Esophagus squamous epithelium (tissue), 5 donors: ENCODE measurements around the gene MPST. TPM values are rescaled to one million over a fixed set of nuclear protein-coding genes. Genes with fewer than 3 reads are reported as not detected.

Source experiments
- DNase-seq: peaks from one replicate; lab custom pipeline; 2025; lab: John Stamatoyannopoulos, UW
- H3K27ac ChIP-seq, 4 donors: fragments of 200-600 bp; sonication (generic); one replicate each; pipeline ENCODE4 v1.5.1; 2016 to 2019; ENCODE audit warnings: mild to moderate bottlenecking in 1 of 4
- H3K27me3 ChIP-seq, 4 donors: fragments of 200-600 bp; sonication (generic); 1 replicate in 3 of 4; 2 replicates in 1 of 4; pipeline versions ENCODE4 v1.5.1 to v1.6.0; 2017 to 2021; ENCODE audit warnings: antibody characterized with exemption in 1 of 4
- H3K36me3 ChIP-seq, 3 donors: fragments of 200-600 bp; sonication (generic); one replicate each; pipeline ENCODE4 v1.5.1; 2016 to 2019
- H3K4me1 ChIP-seq, 3 donors: fragments of 200-600 bp; sonication (generic); one replicate each; pipeline ENCODE4 v1.5.1; 2017 to 2019
- H3K4me3 ChIP-seq, 4 donors: fragments of 200-600 bp; sonication (generic); 1 replicate in 3 of 4; 2 replicates in 1 of 4; pipeline ENCODE4 v1.5.1; 2016 to 2019; ENCODE audit warnings: mild to moderate bottlenecking in 2 of 4, moderate library complexity in 1 of 4
- H3K9me3 ChIP-seq, 3 donors: fragments of 200-600 bp; sonication (generic); one replicate each; pipeline ENCODE4 v1.5.1; 2016 to 2019
- POLR2A ChIP-seq, 4 donors: fragments of 450-650 bp; IDR thresholded peaks; one replicate each; pipeline ENCODE4 v1.6.1; 2017; ENCODE audit warnings: antibody characterized with exemption in 4 of 4, mild to moderate bottlenecking in 4 of 4, moderate library complexity in 3 of 4
- WGBS, 2 donors: methylation state at CpG; one replicate each; pipeline ENCODE4 v1.1.5; 2018; 5-methylcytosine and 5-hydroxymethylcytosine counted together
- intact Hi-C: fragments of 100-400 bp; cut with DNase I; formaldehyde crosslinking; loops from one replicate; pipeline ENCODE4 v1.15.0; 2022
- total RNA-seq, 4 donors: library from RNA; depleted of rRNA; stranded (reverse); fragments of >200 nt; gene quantifications; one replicate each; pipeline ENCODE4 v1.1.0, GENCODE V29; 2016
- TF ChIP-seq, protein P1 (sequence below), 6 experiments: fragments of 450-650 bp in 4 of 6; fragments of 200-600 bp in 2 of 6; sonication (generic) in 2 of 6; IDR thresholded peaks; one replicate each; pipeline ENCODE4 v1.5.1; 2016 to 2019; ENCODE audit warnings: antibody characterized with exemption in 6 of 6, mild to moderate bottlenecking in 4 of 6, moderate library complexity in 4 of 6
- donor health status: DM: yes; HTN: yes; CAD: no.

The MPST gene
- total RNA-seq, 4 donors from 2014 or later, result 88.4 to 160 (median 132) TPM

DNA sequence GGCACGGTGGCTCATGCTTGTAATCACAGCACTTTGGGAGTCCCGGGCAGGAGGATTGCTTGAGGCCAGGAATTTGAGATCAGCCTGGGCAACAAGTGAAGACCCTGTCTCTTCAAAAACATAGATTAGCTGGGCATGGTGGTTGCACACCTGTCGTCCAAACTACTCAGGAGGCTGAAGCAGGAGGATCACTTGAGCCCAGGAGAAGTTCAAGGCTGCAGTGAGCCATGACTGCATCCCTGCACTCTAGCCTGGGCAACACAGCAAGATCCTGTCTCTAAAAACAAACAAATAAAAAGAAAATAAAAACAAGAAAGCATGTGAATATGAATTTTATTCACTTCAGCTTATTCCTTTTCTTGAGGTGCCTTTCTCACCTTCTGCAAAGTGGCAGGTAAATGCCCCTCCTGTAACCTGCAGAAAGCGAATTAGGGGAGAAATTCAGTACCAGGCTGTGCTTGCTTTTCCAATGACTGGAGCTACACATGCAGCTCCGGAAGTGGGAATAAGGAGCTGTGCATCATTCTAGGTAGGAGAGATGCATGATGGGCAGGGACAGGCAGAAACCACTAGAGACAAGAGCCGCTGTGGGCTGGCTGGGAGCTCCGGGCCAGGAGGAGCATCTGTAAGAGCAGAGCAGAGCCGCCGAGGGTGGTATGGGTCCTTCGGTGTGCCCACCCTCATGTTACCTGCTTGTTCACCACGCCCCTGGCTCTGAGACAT, 17.3 kb downstream of the MPST start:
- intact Hi-C loops, result no loop called here
- TF ChIP-seq, protein P1, sequence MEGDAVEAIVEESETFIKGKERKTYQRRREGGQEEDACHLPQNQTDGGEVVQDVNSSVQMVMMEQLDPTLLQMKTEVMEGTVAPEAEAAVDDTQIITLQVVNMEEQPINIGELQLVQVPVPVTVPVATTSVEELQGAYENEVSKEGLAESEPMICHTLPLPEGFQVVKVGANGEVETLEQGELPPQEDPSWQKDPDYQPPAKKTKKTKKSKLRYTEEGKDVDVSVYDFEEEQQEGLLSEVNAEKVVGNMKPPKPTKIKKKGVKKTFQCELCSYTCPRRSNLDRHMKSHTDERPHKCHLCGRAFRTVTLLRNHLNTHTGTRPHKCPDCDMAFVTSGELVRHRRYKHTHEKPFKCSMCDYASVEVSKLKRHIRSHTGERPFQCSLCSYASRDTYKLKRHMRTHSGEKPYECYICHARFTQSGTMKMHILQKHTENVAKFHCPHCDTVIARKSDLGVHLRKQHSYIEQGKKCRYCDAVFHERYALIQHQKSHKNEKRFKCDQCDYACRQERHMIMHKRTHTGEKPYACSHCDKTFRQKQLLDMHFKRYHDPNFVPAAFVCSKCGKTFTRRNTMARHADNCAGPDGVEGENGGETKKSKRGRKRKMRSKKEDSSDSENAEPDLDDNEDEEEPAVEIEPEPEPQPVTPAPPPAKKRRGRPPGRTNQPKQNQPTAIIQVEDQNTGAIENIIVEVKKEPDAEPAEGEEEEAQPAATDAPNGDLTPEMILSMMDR (IDR thresholded peaks at IDR 0.05), result no peak
- no peak for TF ChIP-seq POLR2A (IDR thresholded peaks at IDR 0.05)
- Histone ChIP-seq H3K36me3 (no peaks in the 10 kb centered on the region), H3K4me1 (peaks cover 7 to 27% (median 17%) of the 10 kb centered on the region in 3 donors), H3K27ac (no peak overlapping the region), H3K4me3 (no peak overlapping the region), H3K9me3 (no peaks in the 10 kb centered on the region), H3K27me3 (peaks cover 0 to 15% (median 0%) of the 10 kb centered on the region in 4 donors)
- WGBS, 2 donors, result 80 to 88% methylated on average over 9 of the region's 11 CpGs
- no peak for DNase-seq

DNA sequence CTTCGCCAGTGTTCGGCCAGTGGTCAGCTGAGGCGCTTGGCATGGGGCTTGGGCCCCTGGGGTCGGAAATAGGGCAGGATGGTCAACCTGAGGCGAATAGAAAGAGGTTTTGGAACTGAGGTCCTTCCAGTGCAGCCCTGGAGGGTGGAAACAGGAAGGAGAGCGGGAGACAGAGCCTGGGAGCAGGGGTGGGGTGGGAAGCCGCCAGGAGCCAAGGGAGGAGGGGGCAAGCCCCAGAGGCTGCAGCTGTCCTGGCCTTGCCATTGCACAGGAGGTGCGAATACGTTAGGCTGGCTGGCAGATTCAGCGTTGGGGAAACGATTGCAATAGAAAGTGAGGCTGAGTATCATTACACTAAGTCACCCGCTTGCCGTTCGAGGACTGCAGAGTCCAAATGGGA, 18.1 kb downstream of the MPST start:
- H3K36me3 ChIP-seq, result no peaks in the 10 kb centered on the region
- intact Hi-C loops, result no loop called here
- H3K27me3 ChIP-seq, result peaks cover 0 to 15% (median 0%) of the 10 kb centered on the region in 4 donors
- no peak overlapping the region for H3K4me3 ChIP-seq
- H3K4me1 ChIP-seq, result peaks cover 0 to 19% (median 11%) of the 10 kb centered on the region in 3 donors
- TF ChIP-seq POLR2A (IDR thresholded peaks at IDR 0.05), result no peak
- TF ChIP-seq, protein P1 (IDR thresholded peaks at IDR 0.05), result no peak
- DNase-seq, result no peak
- H3K27ac ChIP-seq, result no peak overlapping the region
- WGBS, 2 donors, result 49 to 68% methylated on average over 11 to 14 of the region's 14 CpGs
- no peaks in the 10 kb centered on the region for H3K9me3 ChIP-seq

DNA sequence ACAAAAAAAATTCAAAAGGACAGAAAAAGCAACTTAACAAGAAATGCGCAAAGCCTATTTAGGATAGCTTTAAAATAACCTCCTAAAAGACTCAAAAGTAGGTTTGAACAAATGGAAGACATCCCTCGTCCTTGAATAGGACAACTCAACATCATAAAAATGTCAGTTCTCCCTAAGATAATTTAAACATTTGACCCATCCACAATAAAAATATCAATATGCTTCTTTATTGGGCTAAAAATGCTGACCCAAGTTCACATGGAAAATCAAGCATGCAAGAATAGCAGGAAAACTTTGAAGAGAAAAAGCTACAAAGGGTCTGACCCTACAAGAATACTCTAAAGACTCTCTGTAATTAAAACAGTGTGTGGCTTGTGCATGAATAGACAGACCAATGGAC, 19.9 kb downstream of the MPST start:
- DNase-seq, result no peak
- intact Hi-C loops, result no loop called here
- WGBS, 2 donors, result 78 to 81% methylated on average over 2 of the region's 2 CpGs
- Histone ChIP-seq H3K36me3 (no peaks in the 10 kb centered on the region), H3K9me3 (no peaks in the 10 kb centered on the region), H3K4me3 (no peak overlapping the region), H3K27ac (no peak overlapping the region), H3K4me1 (peaks cover 0 to 21% (median 11%) of the 10 kb centered on the region in 3 donors), H3K27me3 (peaks cover 0 to 19% (median 0%) of the 10 kb centered on the region in 4 donors)
- TF ChIP-seq, protein P1 (IDR thresholded peaks at IDR 0.05), result no peak
- TF ChIP-seq POLR2A (IDR thresholded peaks at IDR 0.05), result no peak

DNA sequence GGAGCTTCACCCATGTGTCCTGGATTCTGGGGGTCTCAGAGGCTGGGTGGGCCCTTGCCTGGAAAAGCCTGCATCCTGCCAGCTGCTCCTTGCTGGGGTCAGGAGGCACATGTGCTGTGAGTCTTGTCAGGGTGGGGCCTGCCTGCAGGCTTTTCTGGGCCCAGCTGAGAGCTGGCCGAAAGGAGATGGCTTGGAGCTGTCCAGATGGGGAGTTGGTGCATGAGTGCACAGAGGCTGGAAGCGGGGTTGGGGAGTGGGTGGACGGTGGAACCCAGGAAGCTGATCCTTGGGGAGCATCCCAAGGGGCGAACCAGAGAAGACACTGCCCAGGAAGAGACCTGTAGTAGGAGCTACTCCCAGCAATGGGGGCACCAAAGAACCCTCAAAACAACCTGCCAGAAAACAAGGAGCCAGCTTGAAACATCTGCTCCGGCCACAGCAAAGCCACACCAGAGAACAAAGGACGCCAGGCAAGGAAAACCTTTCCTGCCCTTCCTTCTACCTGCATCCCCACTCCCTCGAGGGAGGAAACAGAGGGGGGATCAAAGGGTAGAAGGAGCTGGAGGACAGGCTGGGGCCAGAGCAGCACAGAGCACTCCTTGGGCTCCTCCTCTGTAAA, 23.8 kb downstream of the MPST start:
- intact Hi-C loops, result loop anchor here (10.0 kb wide), 1 partner anchor 59 kb away; no protein-coding TSS in a partner anchor
- no peak overlapping the region for H3K27ac ChIP-seq

More for the DNA sequence above, 23.8 kb downstream of the MPST start:
- no peaks in the 10 kb centered on the region for H3K9me3 ChIP-seq
- TF ChIP-seq, protein P1 (IDR thresholded peaks at IDR 0.05), result no peak
- no peak for TF ChIP-seq POLR2A (IDR thresholded peaks at IDR 0.05)
- H3K4me1 ChIP-seq, result peaks cover 0 to 21% (median 11%) of the 10 kb centered on the region in 3 donors
- peaks cover 0 to 4% (median 0%) of the 10 kb centered on the region in 4 donors for H3K27me3 ChIP-seq
- WGBS, 2 donors, result 64 to 78% methylated on average over 5 to 6 of the region's 7 CpGs
- H3K4me3 ChIP-seq, result no peak overlapping the region
- no peaks in the 10 kb centered on the region for H3K36me3 ChIP-seq
- DNase-seq, result no peak
